HL-60 (cell line): ENCODE measurements around the gene FASN.

Experiments
- GABPA ChIP-seq: IDR thresholded peaks from 2 replicates; pipeline ENCODE4 v1.6.1; 2012; ENCODE audit warnings: low read depth
- POLR2AphosphoS5 ChIP-seq: IDR thresholded peaks from 2 replicates; pipeline ENCODE4 v1.6.1; 2012; ENCODE audit warnings: low read depth
- SPI1 ChIP-seq: IDR thresholded peaks from 2 replicates; pipeline ENCODE4 v1.6.1; 2012; ENCODE audit warnings: low read depth, mild to moderate bottlenecking, borderline replicate concordance
- TF ChIP-seq, protein P1 (sequence below): IDR thresholded peaks from one replicate; pipeline ENCODE4 v1.5.1; 2011; ENCODE audit warnings: low read length, control low read depth, inconsistent platforms; ENCODE audit not compliant: insufficient read depth
- TF ChIP-seq, protein P2 (sequence below): IDR thresholded peaks from 2 replicates; pipeline ENCODE4 v1.6.1; 2012; ENCODE audit warnings: low read depth; ENCODE audit not compliant: insufficient replicate concordance

DNA sequence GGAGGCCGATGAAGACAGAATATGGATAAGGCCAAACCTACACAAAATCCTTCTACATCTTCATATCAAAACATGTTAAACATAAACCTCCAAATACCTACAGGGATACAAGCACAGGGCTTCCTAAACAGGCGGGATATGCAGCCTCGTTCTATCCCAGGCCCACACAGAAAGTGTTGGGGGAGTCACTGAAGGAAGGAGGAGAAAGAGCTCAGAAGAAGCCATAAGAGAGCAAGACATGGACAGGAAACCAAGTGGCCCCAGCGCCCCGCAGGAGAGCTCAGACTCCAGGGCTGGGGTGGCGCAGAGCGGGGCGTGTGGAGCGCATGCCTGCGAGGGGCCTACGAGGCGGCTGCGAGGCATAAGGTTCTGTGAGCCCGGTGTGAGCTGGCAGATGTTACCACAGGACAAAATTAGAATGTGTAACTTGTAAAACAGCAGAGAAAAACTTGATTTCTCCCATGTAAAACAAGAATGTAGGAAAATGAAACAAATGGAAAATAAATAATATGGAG is 11.0 kb upstream of the FASN start:
- TF ChIP-seq, protein P1, sequence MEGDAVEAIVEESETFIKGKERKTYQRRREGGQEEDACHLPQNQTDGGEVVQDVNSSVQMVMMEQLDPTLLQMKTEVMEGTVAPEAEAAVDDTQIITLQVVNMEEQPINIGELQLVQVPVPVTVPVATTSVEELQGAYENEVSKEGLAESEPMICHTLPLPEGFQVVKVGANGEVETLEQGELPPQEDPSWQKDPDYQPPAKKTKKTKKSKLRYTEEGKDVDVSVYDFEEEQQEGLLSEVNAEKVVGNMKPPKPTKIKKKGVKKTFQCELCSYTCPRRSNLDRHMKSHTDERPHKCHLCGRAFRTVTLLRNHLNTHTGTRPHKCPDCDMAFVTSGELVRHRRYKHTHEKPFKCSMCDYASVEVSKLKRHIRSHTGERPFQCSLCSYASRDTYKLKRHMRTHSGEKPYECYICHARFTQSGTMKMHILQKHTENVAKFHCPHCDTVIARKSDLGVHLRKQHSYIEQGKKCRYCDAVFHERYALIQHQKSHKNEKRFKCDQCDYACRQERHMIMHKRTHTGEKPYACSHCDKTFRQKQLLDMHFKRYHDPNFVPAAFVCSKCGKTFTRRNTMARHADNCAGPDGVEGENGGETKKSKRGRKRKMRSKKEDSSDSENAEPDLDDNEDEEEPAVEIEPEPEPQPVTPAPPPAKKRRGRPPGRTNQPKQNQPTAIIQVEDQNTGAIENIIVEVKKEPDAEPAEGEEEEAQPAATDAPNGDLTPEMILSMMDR, result no peak
- no peak for TF ChIP-seq POLR2AphosphoS5
- TF ChIP-seq, protein P2, sequence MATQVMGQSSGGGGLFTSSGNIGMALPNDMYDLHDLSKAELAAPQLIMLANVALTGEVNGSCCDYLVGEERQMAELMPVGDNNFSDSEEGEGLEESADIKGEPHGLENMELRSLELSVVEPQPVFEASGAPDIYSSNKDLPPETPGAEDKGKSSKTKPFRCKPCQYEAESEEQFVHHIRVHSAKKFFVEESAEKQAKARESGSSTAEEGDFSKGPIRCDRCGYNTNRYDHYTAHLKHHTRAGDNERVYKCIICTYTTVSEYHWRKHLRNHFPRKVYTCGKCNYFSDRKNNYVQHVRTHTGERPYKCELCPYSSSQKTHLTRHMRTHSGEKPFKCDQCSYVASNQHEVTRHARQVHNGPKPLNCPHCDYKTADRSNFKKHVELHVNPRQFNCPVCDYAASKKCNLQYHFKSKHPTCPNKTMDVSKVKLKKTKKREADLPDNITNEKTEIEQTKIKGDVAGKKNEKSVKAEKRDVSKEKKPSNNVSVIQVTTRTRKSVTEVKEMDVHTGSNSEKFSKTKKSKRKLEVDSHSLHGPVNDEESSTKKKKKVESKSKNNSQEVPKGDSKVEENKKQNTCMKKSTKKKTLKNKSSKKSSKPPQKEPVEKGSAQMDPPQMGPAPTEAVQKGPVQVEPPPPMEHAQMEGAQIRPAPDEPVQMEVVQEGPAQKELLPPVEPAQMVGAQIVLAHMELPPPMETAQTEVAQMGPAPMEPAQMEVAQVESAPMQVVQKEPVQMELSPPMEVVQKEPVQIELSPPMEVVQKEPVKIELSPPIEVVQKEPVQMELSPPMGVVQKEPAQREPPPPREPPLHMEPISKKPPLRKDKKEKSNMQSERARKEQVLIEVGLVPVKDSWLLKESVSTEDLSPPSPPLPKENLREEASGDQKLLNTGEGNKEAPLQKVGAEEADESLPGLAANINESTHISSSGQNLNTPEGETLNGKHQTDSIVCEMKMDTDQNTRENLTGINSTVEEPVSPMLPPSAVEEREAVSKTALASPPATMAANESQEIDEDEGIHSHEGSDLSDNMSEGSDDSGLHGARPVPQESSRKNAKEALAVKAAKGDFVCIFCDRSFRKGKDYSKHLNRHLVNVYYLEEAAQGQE, result no peak
- TF ChIP-seq GABPA, result no peak
- TF ChIP-seq SPI1, result no peak
